ENCODE data around the gene FOXR2. TPM values are rescaled to one million over a fixed set of nuclear protein-coding genes. Genes with fewer than 3 reads are reported as not detected.

The FOXR2 gene
- polyA plus RNA-seq, 3 donors, result not detected

GRCh38 chrX:55593756-55594257, 29.4 kb upstream of the FOXR2 start:
- H3K4me1 ChIP-seq (ENCODE audit: control insufficient read depth in 1 of 2, insufficient read depth in 2 of 2, low read length in 2 of 2), result no peaks in the 10 kb centered on the region
- H3K27ac ChIP-seq (ENCODE audit: low read depth in 1 of 2, low read length in 2 of 2), result no peak overlapping the region
- no peak overlapping the region for H3K4me3 ChIP-seq (replicated peaks in 1 of 3; ENCODE audit: low read depth in 2 of 3, low read length in 3 of 3)
- Mint-ChIP-seq H3K9me3 (peaks cover 2 to 15% (median 10%) of the 10 kb centered on the region in 7 donors), H3K27me3 (ENCODE audit: low read depth in 3 of 3) (peaks cover 0 to 2% (median 0%) of the 10 kb centered on the region in 3 donors), H3K27ac (no peak overlapping the region), H3K36me3 (no peaks in the 10 kb centered on the region), H3K4me1 (no peaks in the 10 kb centered on the region), H3K4me3 (no peak overlapping the region)
- WGBS (ENCODE audit: insufficient coverage), result 100% methylated on average over 4 of the region's 13 CpGs
- no peak for TF ChIP-seq CTCF (IDR thresholded peaks at IDR 0.05)
- no peaks in the 10 kb centered on the region for H3K27me3 ChIP-seq (ENCODE audit: control insufficient read depth in 2 of 2, insufficient read depth in 2 of 2, low read length in 2 of 2)
- intact Hi-C loops (cut with micrococcal nuclease), result no loop called here
- H3K9me3 ChIP-seq (replicated peaks in 1 of 2; ENCODE audit: control insufficient read depth in 1 of 2, insufficient read depth in 1 of 2, low read length in 2 of 2), result peaks cover 0 to 2% of the 10 kb centered on the region in 2 donors
- H2AFZ ChIP-seq (ENCODE audit: insufficient read depth, low read depth, low read length, poor library complexity, severe bottlenecking), result no peak overlapping the region
- no peak for DNase-seq
- H3K9ac ChIP-seq (ENCODE audit: insufficient read depth, low read length, poor library complexity, severe bottlenecking), result no peak overlapping the region
- H3K79me2 ChIP-seq (ENCODE audit: insufficient read depth, low read length), result no peaks in the 10 kb centered on the region
- H3K4me2 ChIP-seq (replicated peaks; ENCODE audit: extremely low read depth, low read length, poor library complexity, severe bottlenecking), result no peak overlapping the region
- no peaks in the 10 kb centered on the region for H4K20me1 ChIP-seq (ENCODE audit: insufficient read depth, low read length)
- no peaks in the 10 kb centered on the region for H3K36me3 ChIP-seq (replicated peaks in 1 of 2; ENCODE audit: control insufficient read depth in 1 of 2, insufficient read depth in 2 of 2, low read length in 2 of 2)

GRCh38 chrX:55598333-55598732, 24.9 kb upstream of the FOXR2 start:
- no peak for DNase-seq
- Histone ChIP-seq H3K36me3 (replicated peaks in 1 of 2; ENCODE audit: control insufficient read depth in 1 of 2, insufficient read depth in 2 of 2, low read length in 2 of 2) (no peaks in the 10 kb centered on the region), H3K9me3 (replicated peaks in 1 of 2; ENCODE audit: control insufficient read depth in 1 of 2, insufficient read depth in 1 of 2, low read length in 2 of 2) (peaks cover 0 to 2% of the 10 kb centered on the region in 2 donors), H3K27ac (ENCODE audit: low read depth in 1 of 2, low read length in 2 of 2) (no peak overlapping the region), H2AFZ (ENCODE audit: insufficient read depth, low read depth, low read length, poor library complexity, severe bottlenecking) (no peak overlapping the region), H3K4me2 (replicated peaks; ENCODE audit: extremely low read depth, low read length, poor library complexity, severe bottlenecking) (no peak overlapping the region), H3K4me3 (replicated peaks in 1 of 3; ENCODE audit: low read depth in 2 of 3, low read length in 3 of 3) (no peak overlapping the region), H4K20me1 (ENCODE audit: insufficient read depth, low read length) (no peaks in the 10 kb centered on the region), H3K9ac (ENCODE audit: insufficient read depth, low read length, poor library complexity, severe bottlenecking) (no peak overlapping the region), H3K27me3 (ENCODE audit: control insufficient read depth in 2 of 2, insufficient read depth in 2 of 2, low read length in 2 of 2) (no peaks in the 10 kb centered on the region), H3K4me1 (ENCODE audit: control insufficient read depth in 1 of 2, insufficient read depth in 2 of 2, low read length in 2 of 2) (no peaks in the 10 kb centered on the region), H3K79me2 (ENCODE audit: insufficient read depth, low read length) (no peaks in the 10 kb centered on the region)
- Mint-ChIP-seq H3K36me3 (no peaks in the 10 kb centered on the region), H3K27me3 (ENCODE audit: low read depth in 3 of 3) (peaks cover 0 to 2% (median 0%) of the 10 kb centered on the region in 3 donors), H3K4me1 (no peaks in the 10 kb centered on the region), H3K27ac (no peak overlapping the region), H3K9me3 (peaks cover 2 to 15% (median 5%) of the 10 kb centered on the region in 7 donors), H3K4me3 (no peak overlapping the region)
- intact Hi-C loops (cut with micrococcal nuclease), result no loop called here
- TF ChIP-seq CTCF (IDR thresholded peaks at IDR 0.05), result no peak
- 100% methylated on average over 1 of the region's 7 CpGs for WGBS (ENCODE audit: insufficient coverage)
